HL-60 (cell line): ENCODE data around the gene TMIE.

Experiments used
- DNase-seq, 2 experiments: peaks; one replicate each; pipeline ENCODE4 v3.0.0-alpha.2; 2010 to 2020; ENCODE audit warnings: low read depth in 1 of 2, low spot score in 1 of 2
- H3K27ac ChIP-seq: fragments of 250-450 bp; sonication (Bioruptor Pico); replicated peaks from 2 replicates; pipeline ENCODE4 v1.5.1; 2020; ENCODE audit warnings: mild to moderate bottlenecking, moderate library complexity
- H3K27me3 ChIP-seq: fragments of 250-450 bp; sonication (Bioruptor Pico); 2 replicates; pipeline ENCODE4 v1.5.1; 2021; ENCODE audit warnings: mild to moderate bottlenecking, moderate library complexity; ENCODE audit not compliant: insufficient read depth, poor library complexity, severe bottlenecking
- H3K4me3 ChIP-seq: replicated peaks from 2 replicates; pipeline ENCODE4 v1.5.1; 2011; ENCODE audit warnings: mild to moderate bottlenecking, control low read depth, low read length; ENCODE audit not compliant: insufficient read depth
- CTCF ChIP-seq: IDR thresholded peaks from one replicate; pipeline ENCODE4 v1.5.1; 2011; ENCODE audit warnings: low read length, control low read depth, inconsistent platforms; ENCODE audit not compliant: insufficient read depth
- GABPA ChIP-seq: IDR thresholded peaks from 2 replicates; pipeline ENCODE4 v1.6.1; 2012; ENCODE audit warnings: low read depth
- POLR2AphosphoS5 ChIP-seq: IDR thresholded peaks from 2 replicates; pipeline ENCODE4 v1.6.1; 2012; ENCODE audit warnings: low read depth
- REST ChIP-seq: IDR thresholded peaks from 2 replicates; pipeline ENCODE4 v1.6.1; 2012; ENCODE audit warnings: low read depth; ENCODE audit not compliant: insufficient replicate concordance
- SPI1 ChIP-seq: IDR thresholded peaks from 2 replicates; pipeline ENCODE4 v1.6.1; 2012; ENCODE audit warnings: low read depth, mild to moderate bottlenecking, borderline replicate concordance

The TMIE gene

GRCh38 chr3:46724424-46724823 lies 23.2 kb downstream of the TMIE start:
- Histone ChIP-seq H3K27me3 (peaks cover 3% of the 10 kb centered on the region), H3K4me3 (no peak overlapping the region), H3K27ac (no peak overlapping the region)
- no peak for DNase-seq
- no peak for TF ChIP-seq SPI1
- no peak for TF ChIP-seq CTCF
- TF ChIP-seq REST: no peak
- no peak for TF ChIP-seq POLR2AphosphoS5
- TF ChIP-seq GABPA: no peak

- DNase-seq: no peak
- TF ChIP-seq GABPA: no peak
- TF ChIP-seq REST: no peak
- no peak for TF ChIP-seq SPI1
- TF ChIP-seq CTCF: no peak
- Histone ChIP-seq H3K4me3 (no peak overlapping the region), H3K27me3 (peaks cover 3% of the 10 kb centered on the region), H3K27ac (no peak overlapping the region)
Measured at GRCh38 chr3:46725621-46726314, 24.6 kb downstream of the TMIE start.

- Histone ChIP-seq H3K27ac (no peak overlapping the region), H3K27me3 (peaks cover 3% of the 10 kb centered on the region), H3K4me3 (no peak overlapping the region)
- DNase-seq: no peak
- TF ChIP-seq GABPA: no peak
- no peak for TF ChIP-seq SPI1
- no peak for TF ChIP-seq POLR2AphosphoS5
- TF ChIP-seq CTCF: no peak
- TF ChIP-seq REST: no peak
Measured at GRCh38 chr3:46729038-46729437, 27.8 kb downstream of the TMIE start.
